Medulla oblongata (tissue), 1 donor: Measurements from ENCODE around the gene NR4A2.

Experiments
- DNase-seq: peaks from one replicate; pipeline ENCODE4 v3.0.0-alpha.2; 2015; ENCODE audit errors: extremely low spot score

The NR4A2 gene

GRCh38 chr2:156340377-156340776 lies 7.9 kb upstream of the NR4A2 start:
- peak; percentile 34 for DNase-seq

GRCh38 chr2:156339865-156340264 lies 7.3 kb upstream of the NR4A2 start:
- DNase-seq: no peak

- DNase-seq: peak; percentile 71
These were observed 6.8 kb upstream of the NR4A2 start for GRCh38 chr2:156339110-156339847.

GRCh38 chr2:156338578-156338977 lies 6.1 kb upstream of the NR4A2 start:
- DNase-seq: peak; percentile 46

GRCh38 chr2:156334496-156335478 lies 2.3 kb upstream of the NR4A2 start:
- DNase-seq: peak; percentile 92

GRCh38 chr2:156333951-156334495 lies 1.5 kb upstream of the NR4A2 start:
- peak; percentile 55 for DNase-seq

- peak; percentile 56 for DNase-seq
These were observed 891 bp upstream of the NR4A2 start for GRCh38 chr2:156333274-156333950.

GRCh38 chr2:156332284-156332533 lies 312 bp downstream of the NR4A2 start:
- DNase-seq: no peak

GRCh38 chr2:156331572-156332283 lies 793 bp downstream of the NR4A2 start:
- peak; percentile 77 for DNase-seq

GRCh38 chr2:156329927-156330726 lies 2.4 kb downstream of the NR4A2 start:
- DNase-seq: no peak

- no peak for DNase-seq
These were observed 3.2 kb downstream of the NR4A2 start for GRCh38 chr2:156329031-156329926.

GRCh38 chr2:156327835-156328695 lies 4.5 kb downstream of the NR4A2 start:
- DNase-seq: no peak

GRCh38 chr2:156326526-156327095 lies 5.9 kb downstream of the NR4A2 start:
- DNase-seq: no peak

- no peak for DNase-seq
These were observed 6.6 kb downstream of the NR4A2 start for GRCh38 chr2:156325688-156326525.

- no peak for DNase-seq
These were observed 8.8 kb downstream of the NR4A2 start for GRCh38 chr2:156323754-156324153.

- no peak for DNase-seq
These were observed 9.8 kb downstream of the NR4A2 start for GRCh38 chr2:156322686-156323231.

GRCh38 chr2:156322051-156322685 lies 10.4 kb downstream of the NR4A2 start:
- DNase-seq: peak; percentile 13
